Gastroesophageal sphincter (tissue), 3 donors: ENCODE results near the gene SAMD4A.

Experiments
- CTCF ChIP-seq, 4 experiments: fragments of 200-600 bp in 2 of 4; fragments of 450-650 bp in 2 of 4; sonication (generic) in 1 of 4; IDR thresholded peaks; one replicate each; pipeline ENCODE4 v1.5.1; 2017 to 2019; ENCODE audit warnings: antibody characterized with exemption in 4 of 4, mild to moderate bottlenecking in 2 of 4, moderate library complexity in 2 of 4
- EP300 ChIP-seq: sonication (generic); formaldehyde crosslinking; IDR thresholded peaks from one replicate; pipeline ENCODE4 v1.6.1; 2017; ENCODE audit warnings: antibody characterized with exemption, mild to moderate bottlenecking
- POLR2A ChIP-seq, 2 donors: fragments of 450-650 bp; IDR thresholded peaks; one replicate each; pipeline ENCODE4 v1.6.1; 2017; ENCODE audit warnings: antibody characterized with exemption in 2 of 2, mild to moderate bottlenecking in 2 of 2, moderate library complexity in 1 of 2
- POLR2AphosphoS5 ChIP-seq: sonication (generic); formaldehyde crosslinking; IDR thresholded peaks from one replicate; pipeline ENCODE4 v1.6.1; 2017; ENCODE audit warnings: antibody characterized with exemption

- TF ChIP-seq POLR2A (IDR thresholded peaks at IDR 0.05) = no peak
- no peak for TF ChIP-seq EP300
- no peak for TF ChIP-seq CTCF (IDR thresholded peaks at IDR 0.05)
- no peak for TF ChIP-seq POLR2AphosphoS5
These were observed 28.9 kb upstream of the SAMD4A start for GRCh38 chr14:54538055-54538454.
